ENCODE measurements around the gene RARRES2. TPM values are rescaled to one million over a fixed set of nuclear protein-coding genes. Genes with fewer than 3 reads are reported as not detected.

The RARRES2 gene
- total RNA-seq, 1 donor from 2014 or later, result 144 TPM

- Histone ChIP-seq H3K4me1 (peaks cover 10% of the 10 kb centered on the region), H3K4me3 (no peak overlapping the region), H3K36me3 (peaks cover 31% of the 10 kb centered on the region), H3K27ac (no peak overlapping the region), H3K27me3 (ENCODE audit: low read depth) (no peaks in the 10 kb centered on the region), H3K9me3 (no peaks in the 10 kb centered on the region)
- intact Hi-C loops (cut with DNase I), result no loop called here
- ATAC-seq, result no peak
- TF ChIP-seq, protein P1, sequence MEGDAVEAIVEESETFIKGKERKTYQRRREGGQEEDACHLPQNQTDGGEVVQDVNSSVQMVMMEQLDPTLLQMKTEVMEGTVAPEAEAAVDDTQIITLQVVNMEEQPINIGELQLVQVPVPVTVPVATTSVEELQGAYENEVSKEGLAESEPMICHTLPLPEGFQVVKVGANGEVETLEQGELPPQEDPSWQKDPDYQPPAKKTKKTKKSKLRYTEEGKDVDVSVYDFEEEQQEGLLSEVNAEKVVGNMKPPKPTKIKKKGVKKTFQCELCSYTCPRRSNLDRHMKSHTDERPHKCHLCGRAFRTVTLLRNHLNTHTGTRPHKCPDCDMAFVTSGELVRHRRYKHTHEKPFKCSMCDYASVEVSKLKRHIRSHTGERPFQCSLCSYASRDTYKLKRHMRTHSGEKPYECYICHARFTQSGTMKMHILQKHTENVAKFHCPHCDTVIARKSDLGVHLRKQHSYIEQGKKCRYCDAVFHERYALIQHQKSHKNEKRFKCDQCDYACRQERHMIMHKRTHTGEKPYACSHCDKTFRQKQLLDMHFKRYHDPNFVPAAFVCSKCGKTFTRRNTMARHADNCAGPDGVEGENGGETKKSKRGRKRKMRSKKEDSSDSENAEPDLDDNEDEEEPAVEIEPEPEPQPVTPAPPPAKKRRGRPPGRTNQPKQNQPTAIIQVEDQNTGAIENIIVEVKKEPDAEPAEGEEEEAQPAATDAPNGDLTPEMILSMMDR (IDR thresholded peaks at IDR 0.05), result no peak
- DNase-seq, result no peak
Measured at GRCh38 chr7:150329331-150330120, 11.9 kb downstream of the RARRES2 start.

GRCh38 chr7:150327308-150327707 is 14.1 kb downstream of the RARRES2 start:
- ATAC-seq, result no peak
- no peaks in the 10 kb centered on the region for H3K27me3 ChIP-seq (ENCODE audit: low read depth)
- H3K4me3 ChIP-seq, result no peak overlapping the region
- intact Hi-C loops (cut with DNase I), result no loop called here
- H3K27ac ChIP-seq, result no peak overlapping the region
- H3K36me3 ChIP-seq, result peaks cover 31% of the 10 kb centered on the region
- DNase-seq, result no peak
- peaks cover 26% of the 10 kb centered on the region for H3K4me1 ChIP-seq
- H3K9me3 ChIP-seq, result no peaks in the 10 kb centered on the region
- TF ChIP-seq, protein P1 (IDR thresholded peaks at IDR 0.05), result no peak

GRCh38 chr7:150326657-150327268 is 14.7 kb downstream of the RARRES2 start:
- DNase-seq (no peak), ATAC-seq (no peak)
- no peak overlapping the region for H3K27ac ChIP-seq
- intact Hi-C loops (cut with DNase I), result no loop called here
- H3K36me3 ChIP-seq, result peaks cover 31% of the 10 kb centered on the region
- H3K4me3 ChIP-seq, result no peak overlapping the region
- no peaks in the 10 kb centered on the region for H3K27me3 ChIP-seq (ENCODE audit: low read depth)
- no peaks in the 10 kb centered on the region for H3K9me3 ChIP-seq
- peaks cover 32% of the 10 kb centered on the region for H3K4me1 ChIP-seq
- TF ChIP-seq, protein P1 (IDR thresholded peaks at IDR 0.05), result no peak

DNA sequence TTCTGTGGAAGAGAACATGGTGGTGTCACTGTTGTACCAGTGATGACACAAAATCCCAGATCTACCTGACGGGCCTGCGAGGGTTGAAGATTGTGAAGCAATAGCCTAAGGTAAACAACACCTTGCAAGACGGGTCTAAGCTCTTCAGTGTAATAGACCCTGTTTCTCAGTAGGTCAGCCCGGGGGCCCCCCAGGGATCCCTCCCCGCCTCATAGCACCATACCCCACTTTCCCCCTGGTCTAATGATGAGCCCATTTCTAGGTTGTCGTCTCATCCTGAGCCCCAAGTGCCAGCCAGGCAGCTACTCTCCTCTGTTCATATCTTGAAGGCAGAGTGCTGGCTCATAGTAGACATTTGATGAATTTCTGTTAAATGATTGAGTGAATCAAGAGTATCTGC is 15.5 kb downstream of the RARRES2 start:
- no peak for ATAC-seq
- peaks cover 40% of the 10 kb centered on the region for H3K4me1 ChIP-seq

GRCh38 chr7:150325110-150325611 is 16.3 kb downstream of the RARRES2 start:
- peak; percentile 3 to 56 for ATAC-seq
- DNase-seq, result peak; percentile 77
- TF ChIP-seq, protein P1 (IDR thresholded peaks at IDR 0.05), result no peak

More for the DNA sequence above, 15.5 kb downstream of the RARRES2 start:
- TF ChIP-seq, protein P1 (IDR thresholded peaks at IDR 0.05), result no peak
- Histone ChIP-seq H3K27ac (no peak overlapping the region), H3K9me3 (no peaks in the 10 kb centered on the region), H3K27me3 (ENCODE audit: low read depth) (no peaks in the 10 kb centered on the region), H3K36me3 (peaks cover 31% of the 10 kb centered on the region), H3K4me3 (no peak overlapping the region)
- no peak for DNase-seq
- intact Hi-C loops (cut with DNase I), result no loop called here

More at GRCh38 chr7:150325110-150325611, 16.3 kb downstream of the RARRES2 start:
- H3K27me3 ChIP-seq (ENCODE audit: low read depth), result no peaks in the 10 kb centered on the region
- H3K36me3 ChIP-seq, result peaks cover 29% of the 10 kb centered on the region
- H3K4me1 ChIP-seq, result peaks cover 48% of the 10 kb centered on the region
- intact Hi-C loops (cut with DNase I), result no loop called here
- no peaks in the 10 kb centered on the region for H3K9me3 ChIP-seq
- H3K4me3 ChIP-seq, result peak overlapping the region; percentile 61
- H3K27ac ChIP-seq, result peak overlapping the region; percentile 92

All from lower lobe of right lung (tissue), 2 donors.